Measurements from ENCODE around the gene SORL1.

SORL1 gene

DNA sequence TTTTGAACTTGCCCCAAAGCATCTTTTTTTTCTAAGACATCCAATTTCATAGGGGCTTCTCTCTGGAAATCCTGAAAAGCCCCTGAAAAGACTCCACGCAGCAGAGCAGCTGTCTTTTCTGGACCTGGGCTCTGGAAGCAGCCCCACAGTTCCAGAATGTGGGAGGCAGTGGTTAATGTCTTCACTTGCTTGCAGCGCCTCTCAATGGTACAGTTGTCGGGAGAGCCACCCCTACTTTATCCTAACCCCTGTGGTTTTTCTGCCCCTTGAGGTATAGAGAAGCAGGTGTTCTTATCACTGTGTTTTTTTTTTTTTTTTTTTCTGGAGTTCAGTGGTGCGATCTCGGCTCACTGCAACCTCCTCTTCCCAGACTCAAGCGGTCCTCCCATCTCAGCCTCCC, 84.0 kb downstream of the SORL1 start:
- DNase-seq (ENCODE audit: low spot score): no peak

- no peak for DNase-seq (ENCODE audit: low spot score)
Measured at GRCh38 chr11:121538054-121538453, 85.9 kb downstream of the SORL1 start.

DNA sequence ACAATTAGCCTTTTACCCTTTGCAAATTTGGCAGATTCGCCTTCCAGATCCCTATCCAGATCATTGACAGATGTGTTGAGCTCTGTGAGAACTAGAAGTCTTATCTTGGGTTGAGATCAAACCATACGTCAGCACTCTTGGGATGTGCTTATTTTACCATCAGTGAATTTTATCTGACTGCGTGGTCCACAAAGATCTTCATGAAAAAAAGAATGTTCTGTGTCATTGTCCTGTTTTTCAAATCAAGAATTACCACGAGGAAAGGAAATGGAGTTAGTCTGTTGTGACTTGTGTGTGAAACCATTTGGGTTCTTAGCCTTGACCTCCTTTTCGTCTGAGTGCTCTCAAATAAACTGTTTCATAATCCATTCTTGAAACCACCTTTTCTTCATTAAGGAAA, 86.9 kb downstream of the SORL1 start:
- DNase-seq (ENCODE audit: low spot score): no peak

DNA sequence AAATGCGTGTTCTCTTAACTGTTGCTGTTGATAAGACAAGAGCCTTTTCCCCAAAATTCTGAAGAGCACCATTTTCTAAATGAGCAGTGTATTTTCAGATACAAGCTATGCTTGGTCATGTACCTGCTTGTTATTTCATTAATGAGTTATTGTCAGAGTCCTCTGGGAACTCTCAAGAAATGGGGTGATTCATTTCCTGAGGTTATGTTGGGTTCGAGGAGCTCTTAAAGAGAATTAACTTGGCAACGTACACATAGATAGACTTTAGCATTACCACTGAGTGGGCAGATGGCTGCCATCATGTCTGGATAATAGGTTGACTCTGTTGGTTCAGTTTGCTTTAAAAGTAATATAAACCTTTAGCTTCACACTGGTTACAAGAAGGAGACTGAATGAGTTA, 88.5 kb downstream of the SORL1 start:
- no peak for DNase-seq (ENCODE audit: low spot score)

DNA sequence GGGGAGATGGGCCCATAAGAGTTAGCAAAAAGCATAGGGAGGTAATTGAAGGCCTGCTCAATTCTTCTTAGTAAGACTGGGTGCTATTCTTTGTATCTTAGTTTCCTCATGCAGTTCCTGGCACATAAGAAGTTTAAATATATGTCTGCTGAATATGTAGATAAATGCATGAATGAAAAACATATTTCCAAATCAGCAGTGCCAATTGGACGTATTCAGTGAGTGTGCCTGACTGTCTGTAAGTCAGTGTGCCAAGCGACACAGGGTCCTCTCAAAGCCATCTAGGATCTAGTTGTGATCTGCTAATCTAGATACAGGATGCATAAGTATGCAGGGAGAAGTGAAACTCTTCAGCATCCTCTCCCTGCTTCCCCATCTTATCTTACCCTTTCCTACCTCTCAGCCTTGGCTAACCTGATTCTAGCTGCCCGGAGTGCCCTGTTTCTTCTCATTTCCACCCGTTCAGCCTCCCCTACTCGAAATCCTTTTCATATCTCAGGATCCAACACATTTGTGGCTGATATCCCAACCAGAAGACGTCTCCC, 91.8 kb downstream of the SORL1 start:
- DNase-seq (ENCODE audit: low spot score): no peak

- DNase-seq (ENCODE audit: low spot score): no peak
Measured at GRCh38 chr11:121544956-121545355, 92.8 kb downstream of the SORL1 start.

DNA sequence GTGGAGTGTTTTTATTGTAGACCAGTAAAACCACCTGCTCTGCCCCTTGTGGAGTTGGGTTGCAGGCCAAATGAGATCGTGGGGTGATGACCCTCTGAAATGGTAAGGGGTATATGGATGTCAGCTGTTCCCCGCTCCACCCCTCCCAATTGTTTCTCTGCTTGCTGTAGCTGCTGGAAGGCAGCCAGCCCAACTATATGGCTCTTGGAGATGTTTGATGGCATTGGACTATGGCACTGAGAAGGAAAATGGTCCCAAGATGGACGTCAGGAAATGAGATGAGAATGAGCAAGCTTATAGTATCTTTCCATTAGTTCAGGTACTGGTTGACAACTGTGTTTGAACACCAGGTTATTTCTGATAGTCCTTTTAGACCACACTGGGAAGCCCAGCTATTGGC, 95.5 kb downstream of the SORL1 start:
- no peak for DNase-seq (ENCODE audit: low spot score)

GRCh38 chr11:121550247-121551030, 98.3 kb downstream of the SORL1 start:
- no peak for DNase-seq (ENCODE audit: low spot score)

- DNase-seq (ENCODE audit: low spot score): no peak
Measured at GRCh38 chr11:121551463-121551862, 99.3 kb downstream of the SORL1 start.

DNA sequence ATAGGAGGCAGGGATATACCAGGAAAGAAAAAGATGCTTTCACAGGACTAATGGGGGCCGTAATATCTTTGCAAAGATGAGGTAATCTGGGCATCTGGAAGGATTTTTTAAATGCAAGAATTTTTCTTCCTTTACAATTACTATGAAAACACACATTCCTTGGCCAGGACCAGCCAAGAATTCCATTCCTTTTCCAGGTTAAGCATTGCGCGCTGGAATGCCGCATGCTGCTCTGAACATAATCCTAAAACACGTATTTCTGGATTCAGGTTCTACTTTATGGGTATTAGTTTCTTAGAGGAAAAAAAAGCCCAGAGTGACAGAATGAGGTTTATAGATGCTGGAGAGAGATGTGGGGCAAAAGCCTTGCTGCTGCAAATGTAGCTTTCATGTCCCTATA, 100.0 kb downstream of the SORL1 start:
- no peak for DNase-seq (ENCODE audit: low spot score)

GRCh38 chr11:121552644-121553043, 100.5 kb downstream of the SORL1 start:
- no peak for DNase-seq (ENCODE audit: low spot score)

- no peak for DNase-seq (ENCODE audit: low spot score)
Measured at GRCh38 chr11:121553389-121553788, 101.3 kb downstream of the SORL1 start.

GRCh38 chr11:121553806-121554205, 101.7 kb downstream of the SORL1 start:
- DNase-seq (ENCODE audit: low spot score): peak; percentile 39

GRCh38 chr11:121554552-121554951, 102.4 kb downstream of the SORL1 start:
- DNase-seq (ENCODE audit: low spot score): no peak

GRCh38 chr11:121555121-121555520, 103.0 kb downstream of the SORL1 start:
- DNase-seq (ENCODE audit: low spot score): no peak

GRCh38 chr11:121556937-121557336, 104.8 kb downstream of the SORL1 start:
- DNase-seq (ENCODE audit: low spot score): no peak

DNA sequence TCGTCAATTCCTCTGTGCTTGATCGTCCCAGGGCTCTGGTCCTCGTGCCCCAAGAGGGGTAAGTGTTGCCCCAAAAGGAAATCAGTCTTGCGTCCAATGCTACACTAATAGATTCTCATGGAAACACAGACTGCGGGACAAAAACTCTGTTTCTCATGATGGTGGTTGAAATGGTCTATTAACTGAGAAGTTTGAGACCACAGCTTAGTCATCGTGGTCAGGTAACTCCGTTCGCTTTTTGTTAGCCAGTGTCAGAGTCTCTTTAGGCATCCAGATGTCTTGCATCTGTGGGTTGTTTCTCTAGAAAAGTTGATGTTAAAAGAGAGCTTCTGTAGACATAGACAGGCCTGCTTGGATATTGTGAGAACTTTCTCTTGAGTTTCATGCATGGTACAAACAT, 105.2 kb downstream of the SORL1 start:
- no peak for DNase-seq (ENCODE audit: low spot score)

DNA sequence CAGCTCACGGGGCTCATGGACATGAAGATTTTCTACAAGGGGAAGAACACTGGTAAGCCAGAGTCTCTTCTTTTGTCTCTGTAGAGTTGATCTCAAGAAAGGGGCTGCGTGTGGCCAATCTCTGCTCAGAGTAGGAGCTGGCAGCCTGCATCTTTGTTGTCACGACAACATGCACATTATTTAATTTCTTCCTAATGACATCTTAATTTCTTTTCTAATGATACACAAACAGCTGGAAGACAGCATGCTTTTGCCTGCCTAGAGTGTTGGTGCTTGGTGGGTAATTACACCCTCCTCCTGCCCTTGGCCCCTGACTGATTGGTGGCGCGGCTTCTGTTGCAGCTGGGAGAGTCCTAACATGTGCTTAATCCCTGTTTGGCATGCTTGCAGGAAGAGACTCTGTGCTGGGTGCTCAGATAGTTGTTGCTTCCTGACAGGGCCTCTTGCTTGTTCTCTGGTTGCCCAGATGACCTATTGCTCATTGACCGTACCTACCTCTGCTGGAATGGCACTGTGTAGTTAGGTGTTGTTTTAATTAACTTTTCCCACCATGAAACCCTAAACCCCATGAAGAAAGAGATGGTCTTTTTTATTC, 107.6 kb downstream of the SORL1 start:
- no peak for DNase-seq (ENCODE audit: low spot score)

GRCh38 chr11:121560236-121560635, 108.1 kb downstream of the SORL1 start:
- no peak for DNase-seq (ENCODE audit: low spot score)

DNA sequence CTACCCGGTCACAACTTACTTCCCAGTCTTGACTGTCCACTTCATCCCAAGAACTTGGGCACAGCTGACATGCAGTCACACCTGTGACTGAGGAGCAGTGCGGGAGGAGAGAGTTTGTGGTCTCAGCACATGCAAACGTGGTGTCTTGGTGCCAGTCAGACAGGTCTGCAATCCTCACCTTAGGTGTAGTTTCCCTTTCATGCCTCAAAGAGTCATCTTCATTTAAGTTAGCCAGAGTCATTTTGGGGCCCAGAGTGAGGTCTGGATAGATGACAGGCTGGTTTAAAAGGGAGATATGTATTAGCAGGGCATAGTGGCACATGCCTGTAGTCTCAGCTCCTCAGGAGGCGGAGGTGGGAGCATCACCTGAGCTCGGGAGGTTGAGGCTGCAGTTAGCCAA, 109.1 kb downstream of the SORL1 start:
- DNase-seq (ENCODE audit: low spot score): no peak

GRCh38 chr11:121561716-121562115, 109.6 kb downstream of the SORL1 start:
- no peak for DNase-seq (ENCODE audit: low spot score)

- DNase-seq (ENCODE audit: low spot score): no peak
Measured at GRCh38 chr11:121563003-121563402, 110.9 kb downstream of the SORL1 start.
